GM21825 (cell line): ENCODE measurements around the gene SYNPO.

Experiments
- ATAC-seq: cut with Tn5 transposase; IDR thresholded peaks from one replicate; pipeline ENCODE4 v1.9.1; 2021; ENCODE audit warnings: mild to moderate bottlenecking, moderate library complexity; ENCODE audit not compliant: unreplicated experiment

SYNPO gene

DNA sequence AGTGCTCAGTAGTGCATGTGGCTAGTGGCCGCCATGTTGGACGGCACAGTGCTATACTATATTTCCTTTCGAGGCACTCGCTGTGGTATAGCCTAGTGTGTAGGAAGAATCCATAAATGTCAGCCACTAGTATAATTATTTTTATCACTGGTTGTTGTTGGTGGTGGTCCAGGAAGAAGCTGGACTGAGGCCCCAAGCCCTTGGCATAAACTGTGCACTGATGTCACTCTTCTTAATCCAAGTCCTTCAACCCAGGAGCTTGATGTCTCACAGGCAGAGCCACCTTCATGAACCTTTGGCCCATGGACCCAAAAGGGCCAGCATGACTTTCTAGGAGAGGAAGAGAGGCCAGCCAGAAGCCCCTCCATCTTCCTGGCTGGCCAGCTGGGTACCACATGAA, 32.5 kb upstream of the SYNPO start:
- no peak for ATAC-seq

DNA sequence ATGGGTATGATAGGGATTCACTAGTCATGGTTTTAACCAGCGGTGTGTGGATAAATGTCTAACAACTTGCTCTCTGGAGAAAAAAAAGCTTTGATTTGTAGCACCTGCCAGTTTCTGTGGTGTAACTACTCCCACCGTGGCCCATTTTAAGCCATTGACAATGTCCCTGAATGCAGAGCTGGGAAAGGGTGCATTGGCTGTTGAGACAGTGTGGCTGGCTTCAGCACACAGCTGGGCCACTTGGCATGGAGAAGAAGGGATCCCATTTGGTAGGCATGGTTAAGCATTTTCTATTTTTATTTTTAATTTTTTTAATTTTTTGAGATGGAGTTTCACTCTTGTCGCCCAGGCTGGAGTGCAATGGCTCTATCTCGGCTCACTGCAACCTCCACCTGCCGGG, 31.5 kb upstream of the SYNPO start:
- ATAC-seq = no peak

DNA sequence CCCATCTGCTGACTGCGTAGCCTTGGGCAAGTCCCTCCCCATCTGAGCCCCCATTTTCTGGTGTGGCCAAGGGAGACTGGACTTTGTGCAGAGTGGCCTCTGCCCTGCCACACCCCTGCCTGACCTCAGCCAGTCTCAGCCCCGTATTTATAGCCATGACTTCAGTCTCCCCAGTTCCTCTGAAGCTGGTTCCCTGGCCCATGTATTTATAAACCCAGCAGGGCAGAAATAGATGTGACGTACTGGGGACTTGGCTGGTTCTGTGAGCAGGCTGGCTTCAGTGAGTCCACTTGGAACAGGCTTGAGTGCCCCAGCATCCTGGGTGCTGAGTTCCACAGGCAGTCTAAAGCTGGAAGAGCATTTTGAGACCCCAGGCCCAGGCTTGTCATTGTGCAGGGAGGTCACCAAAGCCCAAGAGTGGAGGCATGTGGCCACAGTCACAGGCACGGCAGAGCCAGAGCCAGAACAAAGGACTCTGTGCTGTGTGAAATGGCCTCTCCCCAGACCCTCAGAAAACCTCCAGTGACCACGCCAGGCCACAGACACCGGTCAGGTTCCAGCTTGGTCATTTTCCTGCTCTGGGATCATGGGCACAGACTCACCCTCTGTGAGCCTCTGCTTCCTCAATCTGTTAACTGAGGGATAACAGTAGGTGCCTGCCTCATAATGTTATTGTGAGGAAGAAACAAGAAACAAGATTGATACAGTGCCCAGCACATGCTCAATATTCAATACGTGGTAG, 30.4 kb upstream of the SYNPO start:
- ATAC-seq = no peak

DNA sequence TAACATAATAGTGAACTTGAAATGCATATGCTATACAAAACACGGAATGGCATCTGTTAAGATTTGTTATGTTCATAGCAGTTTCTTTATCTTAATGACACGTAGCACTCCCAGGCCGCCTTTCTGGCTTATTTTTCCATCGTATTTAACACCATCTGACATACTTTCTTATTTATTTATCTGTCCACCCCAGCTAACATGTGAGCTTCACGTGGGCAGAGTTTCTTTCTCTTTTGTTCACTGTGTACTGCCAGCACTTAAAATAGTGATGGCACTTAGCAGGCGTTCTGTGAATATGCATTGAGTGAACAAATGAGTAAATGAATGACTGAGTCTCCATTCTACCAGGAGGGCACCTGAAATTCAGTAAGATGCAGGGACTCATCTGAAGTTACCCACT, 29.4 kb upstream of the SYNPO start:
- no peak for ATAC-seq

DNA sequence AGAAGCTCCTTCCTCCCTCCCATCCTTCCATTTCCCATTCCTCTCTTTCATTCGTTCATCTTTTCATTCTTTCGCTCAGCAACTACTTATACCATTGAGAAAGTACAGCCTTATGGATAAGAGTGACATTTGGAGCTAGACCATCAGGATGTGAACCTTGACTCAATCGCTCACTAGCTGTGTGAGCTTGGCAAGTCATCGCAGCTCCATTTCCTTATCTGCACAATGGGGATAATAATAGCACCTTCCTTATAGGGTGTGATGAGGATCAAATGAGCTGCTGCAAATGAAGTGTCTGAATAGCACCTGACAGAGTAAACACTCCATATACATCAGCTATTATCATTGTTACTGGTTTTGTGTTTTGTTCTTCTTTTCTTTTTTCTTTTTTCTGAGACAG, 28.1 kb upstream of the SYNPO start:
- no peak for ATAC-seq

DNA sequence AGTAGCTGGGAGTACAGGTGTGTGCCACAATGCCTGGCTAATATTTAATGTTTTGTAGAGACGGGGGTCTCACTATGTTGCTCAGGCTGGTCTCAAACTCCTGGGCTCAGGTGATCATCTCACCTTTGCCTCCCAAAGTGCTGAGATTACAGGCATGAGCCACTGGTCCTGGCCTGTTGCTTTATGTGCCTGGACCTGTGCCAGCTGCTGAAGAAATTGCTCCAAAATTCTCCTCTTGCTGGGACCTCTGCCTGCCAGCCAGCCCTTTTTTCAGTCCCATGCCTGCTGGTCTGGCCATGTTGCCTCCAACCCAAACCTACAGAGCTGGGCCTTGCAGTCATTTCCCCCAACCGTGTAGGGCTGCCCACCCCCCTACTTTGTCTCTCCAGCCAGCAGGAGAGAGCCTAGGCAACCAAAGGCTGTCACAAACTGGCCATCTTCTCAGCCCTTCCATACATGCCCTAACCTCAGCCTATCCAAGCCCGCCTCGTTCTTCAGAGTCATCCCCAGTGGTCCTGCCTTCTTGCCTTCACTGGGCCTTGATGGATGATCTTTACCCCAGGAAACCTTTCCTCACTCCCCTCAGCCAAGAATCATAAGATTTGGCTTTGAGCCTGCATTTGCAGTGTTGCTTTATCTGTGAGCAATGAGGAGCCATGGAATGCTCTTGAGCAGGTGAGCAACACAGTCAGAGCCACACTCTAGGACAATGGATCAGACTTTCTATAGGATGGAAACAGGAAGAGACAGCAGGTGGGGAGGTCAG, 27.4 kb upstream of the SYNPO start:
- ATAC-seq = no peak

DNA sequence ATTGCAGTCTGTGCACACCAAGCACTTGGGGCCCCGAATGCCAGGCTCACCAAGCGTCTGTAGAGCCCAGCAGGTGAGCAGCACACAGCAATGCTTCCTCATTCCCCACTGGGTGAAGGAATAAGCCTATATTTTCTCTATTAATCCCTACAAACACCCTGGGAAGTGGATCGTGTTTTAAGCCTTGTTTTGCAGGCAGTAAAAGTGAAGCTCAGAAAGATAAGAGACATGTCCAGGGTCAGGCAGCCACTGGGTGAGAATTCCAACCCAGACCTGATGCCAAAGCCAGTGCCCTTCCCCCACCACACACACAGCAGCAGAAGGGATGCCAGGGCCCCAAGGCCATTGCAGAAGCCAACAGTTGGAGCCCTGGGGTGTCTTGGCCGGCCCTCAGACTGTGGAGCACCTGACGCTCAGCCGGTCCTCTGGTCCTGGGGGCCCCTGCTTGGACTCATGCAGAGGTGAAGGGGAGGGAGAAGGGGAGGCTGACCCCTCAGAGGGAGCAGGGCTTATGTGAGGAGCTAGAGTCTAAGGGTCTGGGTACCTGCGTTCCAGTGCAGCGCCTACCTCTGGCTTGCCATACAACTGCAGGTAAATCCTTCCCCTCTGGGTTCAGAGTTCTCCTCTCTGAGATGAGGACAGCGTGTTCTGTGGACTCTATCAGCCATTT, 26.3 kb upstream of the SYNPO start:
- ATAC-seq = no peak

DNA sequence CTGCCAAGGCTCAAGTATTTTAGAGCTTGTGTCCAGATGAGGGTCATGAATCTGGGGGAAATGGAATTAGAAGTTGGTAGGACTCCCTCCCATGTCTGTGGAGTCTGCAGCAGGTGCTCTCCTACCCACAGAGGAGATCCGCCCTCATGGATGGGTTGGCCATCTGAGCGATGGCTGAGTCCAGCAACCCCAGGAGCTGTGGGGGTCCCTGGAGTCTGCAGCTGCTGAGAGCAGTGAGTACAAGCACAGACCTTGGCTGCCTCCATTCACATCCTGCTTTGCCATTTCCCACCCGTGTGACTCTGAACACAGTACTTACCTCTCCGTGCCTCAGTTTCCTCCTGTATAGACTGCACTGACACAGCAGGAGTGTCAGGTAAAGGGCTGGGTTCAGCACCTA, 25.8 kb upstream of the SYNPO start:
- ATAC-seq = no peak

DNA sequence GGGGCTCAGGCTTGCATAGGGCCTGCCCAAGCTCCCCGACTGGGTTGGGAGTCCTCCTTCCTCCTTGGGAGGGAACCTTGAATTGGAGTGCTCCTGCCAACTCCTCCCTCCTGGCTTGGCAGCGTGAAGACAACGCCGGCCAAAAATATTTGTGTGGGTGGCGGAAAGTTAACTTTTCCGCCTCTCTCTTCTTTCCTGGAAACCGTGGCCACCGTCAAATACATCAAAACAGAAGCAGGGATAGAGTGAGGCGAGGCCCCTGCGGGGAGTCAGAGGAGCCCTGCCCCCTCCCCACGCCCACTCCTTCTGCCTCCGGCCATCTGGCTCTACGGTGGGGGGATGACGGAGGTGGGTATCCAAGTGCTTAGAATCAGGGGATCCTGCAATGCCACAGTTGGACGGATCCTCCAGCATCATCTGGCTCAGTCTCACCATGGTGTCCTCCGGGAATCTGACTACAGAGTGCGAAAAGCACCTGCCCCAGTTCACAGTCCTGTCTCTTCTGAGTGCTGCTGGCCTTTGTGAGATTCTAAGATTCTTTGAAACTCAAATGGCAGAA, 25.2 kb upstream of the SYNPO start:
- ATAC-seq = no peak

DNA sequence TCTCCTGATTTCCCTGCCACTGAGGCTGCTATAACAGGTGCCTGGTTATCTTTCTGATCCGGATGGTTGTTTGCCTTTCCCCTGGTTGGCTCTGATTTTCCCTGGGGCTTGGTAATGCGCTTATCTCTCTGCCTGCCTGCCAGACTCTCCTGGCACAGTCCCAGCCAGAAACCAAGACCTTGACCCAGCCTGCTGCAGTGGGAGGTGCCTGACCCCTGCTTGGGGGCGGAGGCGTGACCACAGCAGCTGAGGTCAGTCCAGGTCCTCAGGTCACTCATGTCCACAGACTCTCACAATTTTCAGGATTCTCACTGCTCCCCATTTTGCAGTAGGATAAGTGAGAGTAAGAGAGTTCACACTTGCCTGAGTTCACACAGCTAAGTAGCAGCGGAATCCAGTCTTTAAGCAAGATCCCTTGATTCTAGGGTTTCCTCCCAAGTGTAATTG, 24.4 kb upstream of the SYNPO start:
- ATAC-seq = no peak

DNA sequence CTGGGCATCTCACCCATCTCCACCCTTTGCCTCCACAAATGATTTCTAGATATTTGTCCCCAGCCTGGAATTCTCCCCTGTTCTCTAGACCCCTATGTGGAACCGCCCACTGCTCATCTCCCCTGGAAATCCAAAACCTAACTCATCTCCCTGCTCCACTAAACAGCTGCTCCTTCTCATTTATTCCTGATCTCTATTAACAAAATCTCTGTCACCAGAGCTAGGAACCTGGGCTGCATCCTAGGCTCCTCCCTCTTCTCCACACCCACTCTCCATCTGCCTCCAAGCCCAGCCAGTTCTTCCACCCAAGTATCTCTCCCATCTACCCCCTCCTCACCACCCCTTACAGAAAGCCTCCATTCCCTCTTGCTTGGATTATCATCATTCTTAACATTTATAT, 24.0 kb upstream of the SYNPO start:
- ATAC-seq = no peak

DNA sequence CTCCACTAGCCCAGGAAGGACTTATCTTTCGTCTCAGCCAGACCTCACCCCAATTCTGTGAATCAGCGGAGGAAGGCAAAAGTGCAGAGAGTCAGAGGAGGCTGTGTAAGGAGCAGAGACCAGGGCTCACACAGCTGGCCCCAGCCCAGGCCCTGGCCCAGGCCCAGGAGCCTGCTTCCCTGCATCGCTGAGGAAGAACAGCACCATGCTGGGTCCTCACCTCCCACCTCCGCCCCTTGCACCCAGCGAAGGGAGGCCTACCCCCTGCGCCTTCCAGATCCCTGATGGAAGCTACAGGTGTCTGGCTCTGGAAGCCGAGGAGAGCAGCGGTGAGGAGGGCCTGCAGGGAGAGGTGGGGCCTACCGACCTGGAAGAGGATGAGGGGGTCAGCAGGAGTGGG, 22.3 kb upstream of the SYNPO start:
- ATAC-seq = no peak

DNA sequence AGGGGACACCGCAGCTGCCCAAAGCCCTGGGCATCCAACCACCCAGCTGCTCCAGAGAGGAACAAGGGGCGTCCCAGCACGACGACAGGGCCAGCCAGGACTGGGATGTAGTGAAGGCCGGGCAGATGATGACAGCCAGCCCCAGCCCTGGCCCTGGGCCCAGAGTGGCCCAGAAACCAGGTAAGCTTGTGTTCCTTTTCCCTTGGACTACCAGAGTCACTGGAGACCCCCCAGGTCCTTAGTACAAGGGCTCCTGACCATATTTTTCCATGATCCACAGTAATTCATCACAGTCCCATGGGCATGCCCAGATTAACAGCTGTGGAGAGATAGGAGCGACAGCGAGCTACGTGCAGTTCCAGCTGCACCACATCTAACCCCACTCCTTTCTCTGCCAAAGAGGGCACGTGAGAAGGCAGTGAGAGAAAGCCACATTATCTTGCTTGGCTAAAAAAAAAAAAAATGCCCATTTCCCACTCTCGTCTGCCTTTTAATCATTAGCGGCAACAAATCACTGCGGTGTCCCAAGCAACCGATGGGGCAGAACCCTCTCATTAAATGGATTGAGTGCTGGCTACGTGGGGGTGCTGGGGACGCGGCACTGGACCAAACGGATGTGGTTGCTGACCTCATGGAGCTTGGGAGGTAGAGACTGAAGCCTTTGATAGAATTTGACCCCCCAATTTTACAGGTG, 21.7 kb upstream of the SYNPO start:
- ATAC-seq = no peak

DNA sequence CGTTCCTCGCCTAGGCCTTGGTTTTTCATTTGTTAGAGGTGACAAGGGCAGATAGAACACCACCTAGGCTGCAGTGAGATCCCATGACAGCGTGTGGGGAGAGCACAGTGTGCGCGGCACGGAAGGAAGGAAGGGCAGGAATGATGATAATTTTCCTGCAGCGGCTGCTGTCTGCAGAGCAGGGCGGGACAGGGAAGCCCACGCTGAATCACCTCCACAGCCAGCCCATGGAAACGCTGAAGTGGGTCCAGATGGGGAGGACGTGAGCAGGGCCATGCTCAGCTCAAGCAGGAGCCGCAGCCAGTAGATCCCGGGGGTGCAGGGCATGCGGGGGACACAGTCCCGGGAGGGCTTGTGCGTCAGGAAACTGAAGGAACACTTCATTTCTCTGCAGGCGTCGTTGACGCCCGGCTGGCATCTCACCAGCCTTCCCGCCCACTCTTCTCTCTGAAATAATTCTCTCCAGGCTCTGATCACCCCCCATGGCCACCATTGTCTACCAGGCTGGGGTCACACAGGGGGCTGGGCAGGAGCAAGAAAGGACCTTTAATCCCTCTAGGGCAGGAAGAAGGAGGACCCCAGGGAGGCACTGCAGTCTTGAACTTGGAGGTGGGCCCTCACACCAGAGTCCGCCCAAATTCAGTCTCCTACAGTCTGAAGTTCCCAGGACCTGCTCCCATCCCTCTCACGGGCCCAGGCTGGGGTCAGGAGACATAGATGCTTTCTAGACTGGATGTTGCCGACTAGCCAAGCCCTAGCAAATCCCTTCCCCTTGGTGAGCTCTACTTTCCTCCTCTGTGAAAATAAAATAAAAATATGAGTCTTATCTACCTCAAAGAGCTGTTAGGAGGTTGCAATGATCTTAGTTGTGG, 20.9 kb upstream of the SYNPO start:
- ATAC-seq = no peak

DNA sequence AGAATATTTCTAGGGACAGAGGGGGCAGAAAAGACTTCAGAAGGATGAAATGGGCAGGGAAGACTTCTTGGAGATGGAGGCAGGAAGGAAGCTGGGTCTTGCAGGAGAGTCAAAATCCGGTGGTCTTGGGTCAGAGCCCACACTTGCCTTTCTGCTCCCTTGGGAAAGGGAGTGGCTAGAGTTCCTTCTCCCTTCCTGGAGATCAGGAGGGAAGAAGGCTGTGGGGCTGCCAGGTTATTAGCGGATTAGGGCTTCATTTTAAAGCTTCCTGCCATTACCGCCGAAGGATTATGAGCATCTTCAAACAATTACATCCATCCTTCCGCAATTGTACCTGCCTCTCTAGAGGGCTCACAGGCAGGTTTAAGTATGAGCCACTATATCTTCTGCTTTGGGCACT, 19.2 kb upstream of the SYNPO start:
- no peak for ATAC-seq

DNA sequence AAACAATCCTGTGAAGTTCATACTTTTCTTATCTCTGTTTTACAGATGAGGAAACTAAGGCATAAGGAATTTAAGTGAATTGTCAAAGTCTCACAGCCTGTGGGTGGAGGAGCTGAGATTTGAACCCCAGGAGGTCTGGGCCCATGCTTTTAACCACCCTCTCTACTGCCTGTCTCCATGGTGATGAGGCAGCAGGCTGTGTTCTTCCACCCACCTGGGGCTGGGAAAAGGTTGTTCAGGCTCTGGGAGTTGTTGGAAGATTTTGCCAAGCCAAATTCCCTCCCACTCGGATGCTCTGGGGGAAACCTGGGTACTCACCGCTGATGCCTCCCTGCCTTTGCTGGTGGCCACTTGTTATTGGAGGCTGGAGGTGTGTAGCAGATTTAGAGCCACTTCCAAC, 18.3 kb upstream of the SYNPO start:
- ATAC-seq = no peak

DNA sequence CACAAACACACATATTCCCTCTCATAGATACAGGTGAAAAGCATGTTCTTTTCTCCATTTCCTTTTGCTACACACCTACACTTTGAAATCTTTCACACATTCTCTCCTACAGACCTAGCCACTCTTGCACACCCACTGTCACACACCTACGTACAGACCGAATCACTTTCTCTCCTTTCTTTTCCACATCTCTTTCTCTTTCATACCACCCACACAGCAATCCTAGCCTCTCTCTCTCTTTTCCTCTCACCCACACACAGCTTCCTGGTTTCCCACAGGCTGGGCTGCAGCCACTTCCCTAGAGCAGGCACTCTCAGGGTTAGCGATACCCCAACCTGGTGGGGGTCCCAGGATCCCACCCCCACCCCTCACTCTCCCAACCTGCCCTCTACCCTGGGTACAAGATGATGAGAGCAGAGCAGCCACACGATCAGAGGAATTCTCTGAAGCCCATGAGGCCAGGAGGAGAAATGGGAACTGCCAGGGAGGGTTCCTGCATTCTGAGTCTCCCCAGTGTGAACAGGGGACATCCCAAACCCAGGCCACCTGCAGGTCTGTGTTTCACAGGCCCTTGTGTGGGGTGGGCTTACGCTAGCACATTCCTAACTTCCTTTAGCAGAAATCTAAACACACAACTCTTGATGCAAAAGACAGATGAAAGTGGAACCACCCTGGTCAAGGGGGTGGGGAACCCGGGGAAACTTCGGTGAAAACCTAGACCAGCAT, 17.1 kb upstream of the SYNPO start:
- ATAC-seq = no peak

DNA sequence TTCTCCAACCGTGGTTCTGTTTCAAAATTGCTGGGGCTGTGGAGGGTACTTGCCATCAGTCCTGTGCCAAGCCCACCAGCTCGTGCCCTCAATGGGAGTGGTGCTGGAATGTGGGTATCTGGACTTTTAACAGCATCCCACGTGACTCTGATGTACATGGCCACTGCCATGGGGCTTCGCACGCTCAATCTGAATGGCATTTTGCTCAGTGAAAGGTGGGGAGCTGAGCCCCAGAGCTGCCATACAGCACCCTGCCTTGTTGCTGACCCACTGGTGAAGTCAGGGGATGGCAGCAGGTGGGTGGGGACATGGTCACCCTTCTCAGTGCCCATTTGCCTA, 16.6 kb upstream of the SYNPO start:
- no peak for ATAC-seq

DNA sequence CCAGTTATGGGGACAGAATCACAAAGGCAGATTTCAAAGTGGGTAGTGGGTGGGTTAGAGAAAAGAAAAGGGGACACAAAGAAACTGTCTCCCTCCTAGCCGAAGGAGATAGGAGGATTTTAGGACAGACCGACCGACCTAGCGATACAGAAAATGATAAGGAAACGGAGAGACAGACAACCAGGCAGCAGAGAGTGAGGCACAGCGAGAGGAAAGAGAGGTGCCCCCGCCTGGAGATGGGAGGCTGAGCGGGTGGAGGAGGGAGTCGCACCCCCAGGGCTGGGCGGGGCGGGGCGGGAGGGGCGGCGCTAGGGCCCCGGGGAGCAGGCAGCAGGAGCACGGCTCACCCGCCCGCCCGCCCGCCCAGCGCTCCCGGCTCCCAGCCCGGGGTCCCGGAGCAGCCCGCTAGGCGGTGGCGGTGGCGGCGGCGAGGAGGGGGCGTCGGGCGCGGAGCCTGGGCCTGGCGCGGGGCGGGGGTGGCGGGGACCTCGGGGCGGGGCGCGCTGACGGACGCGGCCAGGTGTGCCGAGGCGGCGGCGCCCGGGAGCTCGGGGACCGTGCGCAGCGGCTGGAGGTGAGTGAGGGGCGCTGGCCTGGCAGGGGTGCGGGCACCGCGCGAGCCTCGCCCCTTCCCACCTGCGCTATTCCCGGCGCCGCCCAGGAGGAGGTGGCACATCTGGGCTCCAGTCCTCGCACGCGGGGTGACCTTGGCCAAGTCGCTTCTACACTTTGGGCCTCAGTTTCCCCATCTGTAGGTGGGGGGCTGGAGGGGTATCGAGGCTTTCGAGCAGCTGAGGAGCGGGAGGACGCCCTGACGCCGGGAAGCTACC, 15.9 kb upstream of the SYNPO start:
- no peak for ATAC-seq
